Measurements from ENCODE around the gene TCF20.

Gene TCF20

DNA sequence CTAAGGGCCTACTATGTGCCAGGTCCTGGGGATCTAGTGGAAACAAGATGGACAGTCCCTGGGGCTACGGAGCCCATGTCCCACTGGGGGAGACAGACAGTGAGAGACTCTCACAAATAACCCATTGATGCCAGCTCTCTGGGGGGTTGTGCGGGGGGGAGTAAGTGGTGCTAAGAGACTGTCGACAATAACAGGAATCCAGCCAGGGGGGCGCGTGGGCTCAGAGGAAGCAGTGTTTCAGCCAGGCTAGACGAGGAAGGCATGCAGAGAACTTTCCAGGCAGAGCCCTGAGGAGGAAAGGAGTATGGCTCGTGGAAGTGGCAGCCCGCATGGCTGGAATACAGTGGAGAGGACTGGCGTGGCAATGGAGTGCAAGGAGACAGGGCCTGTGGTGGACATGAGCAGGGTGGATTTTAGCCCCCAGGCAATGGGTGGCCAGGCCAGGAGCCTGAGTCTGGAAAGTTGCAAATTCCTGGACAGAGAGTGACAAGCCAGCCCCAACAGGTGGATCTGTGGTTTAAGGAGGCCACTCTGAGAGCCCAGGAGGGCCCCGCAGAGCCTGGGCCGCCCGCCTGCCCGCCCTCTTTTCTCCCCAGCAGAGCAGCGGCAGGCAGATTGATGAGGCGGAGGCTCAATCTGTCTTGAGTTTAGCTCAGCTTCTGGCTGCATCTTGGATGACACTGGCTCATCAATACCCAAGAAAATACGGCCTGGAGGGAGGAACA is 40.0 kb upstream of the TCF20 start:
- Histone ChIP-seq H3K27me3 (ENCODE audit: insufficient read depth, low read length) (peaks cover 15% of the 10 kb centered on the region; the same call in 1 of the 2 replicates), H3K79me2 (ENCODE audit: insufficient read depth, low read length) (no peaks in the 10 kb centered on the region), H3K27ac (ENCODE audit: low read depth, low read length, poor library complexity, severe bottlenecking) (no peak overlapping the region), H3K4me3 (ENCODE audit: low read depth, low read length, poor library complexity, severe bottlenecking) (no peak overlapping the region), H3K9me3 (ENCODE audit: low read length) (no peaks in the 10 kb centered on the region), H2AFZ (ENCODE audit: low read length) (no peak overlapping the region), H3K9ac (ENCODE audit: low read length) (no peak overlapping the region), H3K4me1 (ENCODE audit: insufficient read depth, low read length, severe bottlenecking) (no peaks in the 10 kb centered on the region), H3K4me2 (ENCODE audit: low read length) (no peak overlapping the region), H4K20me1 (ENCODE audit: insufficient read depth, low read length) (no peaks in the 10 kb centered on the region), H3K36me3 (ENCODE audit: insufficient read depth, low read length) (no peaks in the 10 kb centered on the region), H3F3A (ENCODE audit: insufficient read depth, low read length) (no peaks in the 10 kb centered on the region), H3K9me2 (ENCODE audit: low read depth, low read length) (no peaks in the 10 kb centered on the region)
- TF ChIP-seq, protein P1, sequence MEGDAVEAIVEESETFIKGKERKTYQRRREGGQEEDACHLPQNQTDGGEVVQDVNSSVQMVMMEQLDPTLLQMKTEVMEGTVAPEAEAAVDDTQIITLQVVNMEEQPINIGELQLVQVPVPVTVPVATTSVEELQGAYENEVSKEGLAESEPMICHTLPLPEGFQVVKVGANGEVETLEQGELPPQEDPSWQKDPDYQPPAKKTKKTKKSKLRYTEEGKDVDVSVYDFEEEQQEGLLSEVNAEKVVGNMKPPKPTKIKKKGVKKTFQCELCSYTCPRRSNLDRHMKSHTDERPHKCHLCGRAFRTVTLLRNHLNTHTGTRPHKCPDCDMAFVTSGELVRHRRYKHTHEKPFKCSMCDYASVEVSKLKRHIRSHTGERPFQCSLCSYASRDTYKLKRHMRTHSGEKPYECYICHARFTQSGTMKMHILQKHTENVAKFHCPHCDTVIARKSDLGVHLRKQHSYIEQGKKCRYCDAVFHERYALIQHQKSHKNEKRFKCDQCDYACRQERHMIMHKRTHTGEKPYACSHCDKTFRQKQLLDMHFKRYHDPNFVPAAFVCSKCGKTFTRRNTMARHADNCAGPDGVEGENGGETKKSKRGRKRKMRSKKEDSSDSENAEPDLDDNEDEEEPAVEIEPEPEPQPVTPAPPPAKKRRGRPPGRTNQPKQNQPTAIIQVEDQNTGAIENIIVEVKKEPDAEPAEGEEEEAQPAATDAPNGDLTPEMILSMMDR (IDR thresholded peaks at IDR 0.05; ENCODE audit: low read length), result no peak
- no peak for TF ChIP-seq EZH2 (IDR thresholded peaks at IDR 0.05; ENCODE audit: borderline replicate concordance, low read length)

DNA sequence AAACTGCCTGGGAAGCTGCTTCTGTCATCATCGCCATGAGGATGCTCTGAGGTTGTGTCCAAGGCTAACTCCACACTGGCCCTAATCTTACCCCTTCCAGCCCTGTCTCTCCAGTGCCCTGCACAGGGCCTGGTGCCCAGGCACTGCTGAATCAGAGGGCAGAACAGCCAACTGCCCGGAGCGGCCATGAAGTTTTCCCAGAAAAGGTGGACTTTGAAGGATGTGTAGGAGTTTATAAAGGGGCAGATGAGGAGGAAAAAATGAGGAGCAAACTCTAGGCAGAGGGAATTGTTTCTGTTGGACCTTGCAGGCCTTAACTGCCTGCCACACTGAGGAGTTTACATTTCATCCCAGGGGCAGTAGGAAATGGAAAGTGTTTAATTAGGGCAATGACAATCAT is 39.4 kb upstream of the TCF20 start:
- Histone ChIP-seq H2AFZ (ENCODE audit: low read length) (no peak overlapping the region), H4K20me1 (ENCODE audit: insufficient read depth, low read length) (no peaks in the 10 kb centered on the region), H3K4me1 (ENCODE audit: insufficient read depth, low read length, severe bottlenecking) (no peaks in the 10 kb centered on the region), H3K9ac (ENCODE audit: low read length) (no peak overlapping the region), H3K79me2 (ENCODE audit: insufficient read depth, low read length) (no peaks in the 10 kb centered on the region), H3K4me2 (ENCODE audit: low read length) (no peak overlapping the region), H3F3A (ENCODE audit: insufficient read depth, low read length) (no peaks in the 10 kb centered on the region), H3K4me3 (ENCODE audit: low read depth, low read length, poor library complexity, severe bottlenecking) (no peak overlapping the region), H3K27me3 (ENCODE audit: insufficient read depth, low read length) (peaks cover 21% of the 10 kb centered on the region; the same call in 1 of the 2 replicates), H3K36me3 (ENCODE audit: insufficient read depth, low read length) (no peaks in the 10 kb centered on the region), H3K9me2 (ENCODE audit: low read depth, low read length) (no peaks in the 10 kb centered on the region), H3K9me3 (ENCODE audit: low read length) (no peaks in the 10 kb centered on the region), H3K27ac (ENCODE audit: low read depth, low read length, poor library complexity, severe bottlenecking) (no peak overlapping the region)
- no peak for TF ChIP-seq EZH2 (IDR thresholded peaks at IDR 0.05; ENCODE audit: borderline replicate concordance, low read length)
- TF ChIP-seq, protein P1 (IDR thresholded peaks at IDR 0.05; ENCODE audit: low read length), result no peak

DNA sequence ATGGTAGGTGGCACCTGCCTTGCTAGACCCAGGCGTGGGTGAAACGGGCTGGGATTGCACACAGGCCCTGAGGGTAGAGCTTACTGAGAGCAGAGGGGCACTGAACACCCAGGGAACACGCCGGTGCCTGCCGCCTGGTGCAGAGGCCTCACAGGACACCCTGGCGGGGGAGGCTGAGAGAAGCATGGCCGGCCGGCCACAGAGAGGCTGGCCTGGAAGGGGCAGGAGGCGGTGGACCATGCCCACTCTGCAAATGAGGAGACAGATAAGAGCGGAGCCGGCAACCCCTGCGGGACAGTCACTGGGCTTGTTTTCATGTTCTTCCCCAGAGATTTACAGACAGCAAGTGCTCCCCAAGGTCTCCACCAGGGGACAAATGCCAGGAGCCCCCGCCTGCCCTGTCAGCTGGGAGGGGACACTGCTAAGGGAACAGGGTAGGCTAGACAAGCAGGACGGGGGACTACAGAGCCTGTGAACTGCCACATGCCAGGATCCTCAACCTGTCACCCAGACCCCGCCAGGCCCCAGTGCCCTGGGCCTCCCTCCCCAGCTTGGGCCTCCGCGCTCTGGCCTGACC is 38.5 kb upstream of the TCF20 start:
- TF ChIP-seq, protein P1 (IDR thresholded peaks at IDR 0.05; ENCODE audit: low read length), result no peak
- no peak for TF ChIP-seq EZH2 (IDR thresholded peaks at IDR 0.05; ENCODE audit: borderline replicate concordance, low read length)
- no peak overlapping the region for H3K4me3 ChIP-seq (ENCODE audit: low read depth, low read length, poor library complexity, severe bottlenecking)
- H3K9ac ChIP-seq (ENCODE audit: low read length), result no peak overlapping the region

More for the DNA sequence above, 38.5 kb upstream of the TCF20 start:
- H3K36me3 ChIP-seq (ENCODE audit: insufficient read depth, low read length), result no peaks in the 10 kb centered on the region
- no peaks in the 10 kb centered on the region for H3F3A ChIP-seq (ENCODE audit: insufficient read depth, low read length)
- H3K4me1 ChIP-seq (ENCODE audit: insufficient read depth, low read length, severe bottlenecking), result no peaks in the 10 kb centered on the region
- peaks cover 21% of the 10 kb centered on the region; the same call in 1 of the 2 replicates for H3K27me3 ChIP-seq (ENCODE audit: insufficient read depth, low read length)
- no peak overlapping the region for H3K4me2 ChIP-seq (ENCODE audit: low read length)
- no peak overlapping the region for H2AFZ ChIP-seq (ENCODE audit: low read length)
- H3K9me2 ChIP-seq (ENCODE audit: low read depth, low read length), result no peaks in the 10 kb centered on the region
- H3K27ac ChIP-seq (ENCODE audit: low read depth, low read length, poor library complexity, severe bottlenecking), result no peak overlapping the region
- H3K79me2 ChIP-seq (ENCODE audit: insufficient read depth, low read length), result no peaks in the 10 kb centered on the region
- no peaks in the 10 kb centered on the region for H3K9me3 ChIP-seq (ENCODE audit: low read length)
- H4K20me1 ChIP-seq (ENCODE audit: insufficient read depth, low read length), result no peaks in the 10 kb centered on the region
